A673 (cell line): Measurements from ENCODE around the gene CCDC59.

Source experiments
- CTCF ChIP-seq: fragments of 300-800, 200-600 bp; sonication (generic); conservative IDR thresholded peaks from 2 replicates; pipeline ENCODE4 v1.5.1; 2017; ENCODE audit warnings: low read depth, mild to moderate bottlenecking, antibody characterized with exemption, low read length, moderate library complexity, mixed read lengths
- EZH2 ChIP-seq: fragments of 200-600 bp; sonication (generic); IDR thresholded peaks from 2 replicates; pipeline ENCODE4 v1.6.1; 2017; ENCODE audit warnings: borderline replicate concordance, low read depth, mild to moderate bottlenecking, mixed read lengths, antibody characterized with exemption, low read length; ENCODE audit not compliant: poor library complexity, severe bottlenecking

- peak; percentile 66 for TF ChIP-seq CTCF
- no peak for TF ChIP-seq EZH2
These were observed 25.9 kb upstream of the CCDC59 start for GRCh38 chr12:82383930-82384552.
